HepG2 (cell line): ENCODE measurements around the gene GNAL. TPM values are rescaled to one million over a fixed set of nuclear protein-coding genes. Genes with fewer than 3 reads are reported as not detected.

ENCODE experiments used
- ATAC-seq: fragments of 200-7000 bp; cut with Tn5 transposase; 3 replicates; pipeline ENCODE4 v1.9.1; 2020; ENCODE audit warnings: mild to moderate bottlenecking, moderate library complexity
- BruUV-seq: library from RNA; stranded (reverse); fragments of 400-500 nt; replicated peaks from 2 replicates; lab custom pipeline; 2021; lab: Mats Ljungman, UMichigan
- CTCF ChIA-PET: fragments of 300-600 bp; formaldehyde crosslinking; extraction: SDS; loops from one replicate; lab custom pipeline; 2021; ENCODE audit warnings: low total read pairs, inconsistent platforms, low intra/inter-chr PET ratio; lab: Yijun Ruan, JAX
- POLR2A ChIA-PET: fragments of 350-600 bp; sonication (Branson Sonifier 250); formaldehyde crosslinking; loops from one replicate; lab custom pipeline; 2020; ENCODE audit warnings: antibody characterized with exemption, inconsistent platforms; lab: Yijun Ruan, JAX
- DNase-seq: peaks from one replicate; pipeline ENCODE4 v3.0.0-alpha.2; 2015; ENCODE audit warnings: low spot score
- FAIRE-seq: peaks from 3 replicates; lab custom pipeline; 2011; peaks lifted over from hg19 to GRCh38; lab: Jason Lieb, UNC
- H2AFZ ChIP-seq: one replicate; pipeline ENCODE4 v1.6.1; 2011; ENCODE audit warnings: low read length, inconsistent platforms
- H3K27ac ChIP-seq: fragments of 300-600 bp; 3 replicates; pipeline ENCODE4 v1.8.0; 2011; ENCODE audit warnings: mixed run types, mild to moderate bottlenecking, mixed read lengths, low read length, inconsistent platforms; ENCODE audit not compliant: insufficient read depth; ENCODE audit errors: extremely low read length
- H3K27me3 ChIP-seq, 2 experiments: fragments of 200-600 bp in 1 of 2; 2 replicates in 1 of 2; 3 replicates in 1 of 2; pipeline versions ENCODE4 v1.6.0 to v1.8.0; 2011; ENCODE audit warnings: low read length in 2 of 2, mild to moderate bottlenecking in 2 of 2, moderate library complexity in 2 of 2, inconsistent platforms in 1 of 2; ENCODE audit not compliant: insufficient read depth in 2 of 2, control insufficient read depth in 1 of 2
- H3K36me3 ChIP-seq, 2 experiments: fragments of 200-600 bp in 1 of 2; replicated peaks in 1 of 2; 2 replicates in 1 of 2; 3 replicates in 1 of 2; pipeline versions ENCODE4 v1.5.1 to v1.8.0; 2011; ENCODE audit warnings: low read length in 2 of 2, inconsistent platforms in 1 of 2; ENCODE audit not compliant: insufficient read depth in 2 of 2, control insufficient read depth in 1 of 2
- H3K4me1 ChIP-seq: 2 replicates; pipeline ENCODE4 v1.5.1; 2012; ENCODE audit warnings: low read length, inconsistent platforms; ENCODE audit not compliant: insufficient read depth
- H3K4me2 ChIP-seq: 2 replicates; pipeline ENCODE4 v1.6.0; 2011; ENCODE audit warnings: low read depth, low read length, inconsistent platforms
- H3K4me3 ChIP-seq, 3 experiments: fragments of 200-600 bp in 1 of 3; sonication (generic), shearing (Covaris generic) in 1 of 3; replicated peaks in 1 of 3; 2 replicates each; pipeline ENCODE4 v1.5.1; 2011 to 2016; ENCODE audit warnings: low read length in 3 of 3, inconsistent platforms in 2 of 3, low read depth in 2 of 3, mild to moderate bottlenecking in 2 of 3, control low read depth in 1 of 3, mixed read lengths in 1 of 3; ENCODE audit not compliant: insufficient read depth in 1 of 3
- H3K79me2 ChIP-seq: one replicate; pipeline ENCODE4 v1.6.1; 2011; ENCODE audit warnings: low read length, inconsistent platforms; ENCODE audit not compliant: insufficient read depth
- H3K9ac ChIP-seq: 2 replicates; pipeline ENCODE4 v1.6.0; 2011; ENCODE audit warnings: mild to moderate bottlenecking, low read depth, low read length, inconsistent platforms; ENCODE audit not compliant: insufficient read depth
- H3K9me3 ChIP-seq: 2 replicates; pipeline ENCODE4 v1.5.1; 2012; ENCODE audit warnings: mild to moderate bottlenecking, low read length
- H4K20me1 ChIP-seq: 2 replicates; pipeline ENCODE4 v1.6.0; 2011; ENCODE audit warnings: inconsistent platforms, mild to moderate bottlenecking, low read length, moderate library complexity; ENCODE audit not compliant: insufficient read depth
- AKAP8 ChIP-seq: sonication (generic); formaldehyde crosslinking; IDR thresholded peaks from 2 replicates; pipeline ENCODE4 v1.5.1; 2020; ENCODE audit warnings: mild to moderate bottlenecking, missing genetic modification reagents
- EED ChIP-seq: sonication (generic); formaldehyde crosslinking; IDR thresholded peaks from 2 replicates; pipeline ENCODE4 v1.5.0; 2020; ENCODE audit warnings: mild to moderate bottlenecking, missing genetic modification reagents
- GLI4 ChIP-seq: sonication (generic); formaldehyde crosslinking; IDR thresholded peaks from 2 replicates; pipeline ENCODE4 v1.5.1; 2020; ENCODE audit warnings: missing genetic modification reagents, mild to moderate bottlenecking, moderate library complexity, borderline replicate concordance
- HBP1 ChIP-seq: IDR thresholded peaks from 2 replicates; pipeline ENCODE4 v1.6.1; 2016; ENCODE audit warnings: low read depth, control low read depth
- HNF4G ChIP-seq, 2 experiments: sonication (generic) in 1 of 2; formaldehyde crosslinking in 1 of 2; IDR thresholded peaks; 2 replicates each; pipeline versions ENCODE4 v1.4.0 to v1.6.1; 2011 to 2020; ENCODE audit warnings: borderline replicate concordance in 2 of 2, low read depth in 2 of 2, mild to moderate bottlenecking in 2 of 2, low read length in 1 of 2, missing genetic modification reagents in 1 of 2, moderate library complexity in 1 of 2
- KLF11 ChIP-seq: IDR thresholded peaks from 2 replicates; pipeline ENCODE4 v1.6.1; 2016; ENCODE audit warnings: missing compliant biosample characterization
- NR0B2 ChIP-seq: sonication (generic); formaldehyde crosslinking; IDR thresholded peaks from 2 replicates; pipeline ENCODE4 v1.4.0; 2020; ENCODE audit warnings: mild to moderate bottlenecking, missing genetic modification reagents
- NR1H2 ChIP-seq: sonication (generic); formaldehyde crosslinking; IDR thresholded peaks from 2 replicates; pipeline ENCODE4 v1.8.1; 2022; ENCODE audit warnings: low read depth, missing genetic modification reagents, borderline replicate concordance
- SIN3A ChIP-seq: IDR thresholded peaks from 2 replicates; pipeline ENCODE4 v1.6.1; 2011; ENCODE audit warnings: low read depth, mild to moderate bottlenecking, control low read depth, low read length, borderline replicate concordance
- ZBTB42 ChIP-seq: sonication (generic); formaldehyde crosslinking; IDR thresholded peaks from 2 replicates; pipeline ENCODE4 v1.5.0; 2020; ENCODE audit warnings: mild to moderate bottlenecking, missing genetic modification reagents
- ZNF143 ChIP-seq: sonication (generic); formaldehyde crosslinking; IDR thresholded peaks from 2 replicates; pipeline ENCODE4 v1.4.0; 2020; ENCODE audit warnings: missing genetic modification reagents
- ZNF337 ChIP-seq: sonication (generic); formaldehyde crosslinking; IDR thresholded peaks from 2 replicates; pipeline ENCODE4 v1.5.1; 2020; ENCODE audit warnings: missing genetic modification reagents, low read depth, mild to moderate bottlenecking, borderline replicate concordance
- ZNF547 ChIP-seq: sonication (generic); formaldehyde crosslinking; IDR thresholded peaks from 2 replicates; pipeline ENCODE4 v1.5.1; 2020; ENCODE audit warnings: mild to moderate bottlenecking, missing genetic modification reagents
- ZNF598 ChIP-seq: sonication (generic); formaldehyde crosslinking; IDR thresholded peaks from 2 replicates; pipeline ENCODE4 v1.5.1; 2020; ENCODE audit warnings: mild to moderate bottlenecking, missing genetic modification reagents, borderline replicate concordance
- ZNF652 ChIP-seq: IDR thresholded peaks from 2 replicates; pipeline ENCODE4 v1.6.1; 2016; ENCODE audit warnings: low read depth, borderline replicate concordance
- WGBS: methylation state at CpG from one replicate; pipeline ENCODE4 v1.1.6; 2017; ENCODE audit warnings: low lambda C conversion rate; 5-methylcytosine and 5-hydroxymethylcytosine counted together
- in situ Hi-C: cut with HindIII; loops from 2 replicates; pipeline ENCODE4 v1.10.0; 2017; ENCODE audit warnings: low pct_unique_long_range_greater_than_20kb; ENCODE audit not compliant: extremely low pct_ligation_motif_present
- intact Hi-C: fragments of 100-400 bp; cut with micrococcal nuclease; formaldehyde crosslinking; loops from one replicate; pipeline ENCODE4 v1.10.0; 2022; ENCODE audit not compliant: unreplicated experiment
- polyA plus RNA-seq, 8 experiments: library from polyadenylated mRNA; depleted of rRNA in 3 of 8; stranded (reverse) in 7 of 8; unstranded in 1 of 8; fragments of >200 nt; fragmentation: Illumina TruSeq in 4 of 8; extraction: Trizol in 4 of 8; gene quantifications; 2 replicates each; pipeline versions ENCODE4 v1.2.1 to v1.2.3, GENCODE V29; 2011 to 2016; ENCODE audit warnings: low read depth in 4 of 8, missing spikeins in 1 of 8, mixed read lengths in 1 of 8; ENCODE audit not compliant: insufficient read depth in 1 of 8
- total RNA-seq, 5 experiments: library from RNA; depleted of rRNA; stranded (reverse); fragments of >200 nt; fragmentation: Illumina TruSeq; extraction: Trizol; gene quantifications; 2 replicates each; pipeline ENCODE4 v1.2.3, GENCODE V29; 2016; ENCODE audit warnings: low read depth in 1 of 5

GNAL gene
- total and polyA plus RNA-seq, 2 of the 13 experiments (the other 11 are each of a cell fraction or from before 2014, with no cell fraction given), result 0.87 to 1.4 TPM

DNA sequence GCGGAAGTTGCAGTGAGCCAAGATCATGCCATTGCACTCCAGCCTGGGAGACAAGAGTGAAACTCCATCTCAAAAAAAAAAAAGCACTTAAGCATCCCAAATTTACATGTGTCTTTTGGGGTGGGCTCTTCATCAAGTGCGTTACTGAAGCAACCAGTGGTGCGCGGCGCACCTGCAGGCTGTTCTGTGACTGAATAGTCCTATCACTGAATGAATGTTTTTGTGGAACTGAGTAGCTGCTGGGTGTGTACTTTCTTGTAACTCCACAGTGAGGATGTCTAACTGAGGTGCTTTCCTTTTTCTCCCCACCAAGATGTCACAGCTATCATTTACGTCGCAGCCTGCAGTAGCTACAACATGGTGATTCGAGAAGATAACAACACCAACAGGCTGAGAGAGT, 179.2 kb downstream of the GNAL start:
- Histone ChIP-seq H4K20me1 (no peaks in the 10 kb centered on the region), H3K4me1 (peaks cover 12% of the 10 kb centered on the region), H3K9ac (no peak overlapping the region), H3K4me3 (no peak overlapping the region), H3K4me2 (no peak overlapping the region), H2AFZ (no peak overlapping the region), H3K79me2 (no peaks in the 10 kb centered on the region), H3K27ac (no peak overlapping the region), H3K36me3 (no peaks in the 10 kb centered on the region), H3K9me3 (no peaks in the 10 kb centered on the region), H3K27me3 (no peaks in the 10 kb centered on the region)
- 94% methylated on average over 8 of the region's 8 CpGs for whole genome bisulfite sequencing
- in situ Hi-C loops (no loop called here), intact Hi-C loops (no loop called here)
- POLR2A ChIA-PET, result no interaction called here
- TF ChIP-seq GLI4 (CRISPR knock-in tag) (no peak), AKAP8 (no peak), NR1H2 (CRISPR knock-in tag) (no peak), ZNF143 (CRISPR knock-in tag) (no peak), HBP1 (no peak), ZNF652 (no peak), KLF11 (no peak), ZNF598 (CRISPR knock-in tag) (no peak), SIN3A (no peak), EED (CRISPR knock-in tag) (no peak), ZNF547 (CRISPR knock-in tag) (no peak), NR0B2 (CRISPR knock-in tag) (no peak), ZBTB42 (CRISPR knock-in tag) (no peak), ZNF337 (CRISPR knock-in tag) (no peak), HNF4G (IDR thresholded peaks at IDR 0.05; ENCODE audit: borderline replicate concordance, low read depth, low read length) (no peak), HNF4G (CRISPR knock-in tag; IDR thresholded peaks at IDR 0.05; ENCODE audit: borderline replicate concordance, low read depth) (no peak)
- no peak for DNase-seq
- CTCF ChIA-PET, result no interaction called here
- ATAC-seq, result no peak
- no TSS peak for BruUV-seq
- no peak for FAIRE-seq
